Measurements from ENCODE around the gene GPR62. TPM values are rescaled to one million over a fixed set of nuclear protein-coding genes. Genes with fewer than 3 reads are reported as not detected.
A peak's percentile ranks its signal among the peaks of the same experiment; 100 is the strongest.

Gene GPR62
- total RNA-seq, 2 donors from 2014 or later: not detected

DNA sequence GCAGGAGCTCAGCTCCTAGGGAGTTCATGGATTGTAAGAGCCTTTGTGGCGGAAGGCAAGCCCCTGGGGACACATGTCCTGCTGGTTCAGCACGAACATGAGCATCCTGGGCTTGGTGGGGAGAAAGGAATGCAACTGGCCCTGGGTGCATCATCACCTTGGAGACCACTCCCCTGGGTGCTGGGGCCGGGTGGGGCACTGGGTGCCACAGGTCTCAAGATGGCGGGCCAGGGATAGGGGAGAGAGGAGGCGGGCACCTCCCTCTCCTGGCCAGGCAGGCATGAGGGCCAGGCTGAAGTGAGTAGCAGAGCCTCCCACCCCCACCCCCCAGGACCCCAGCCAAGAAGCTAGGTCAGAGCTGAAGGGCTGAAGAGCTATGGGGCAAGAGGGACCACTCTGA is 11.3 kb downstream of the GPR62 start:
- H3K27me3 Mint-ChIP-seq: no peaks in the 10 kb centered on the region
- no peak overlapping the region for H3K27ac Mint-ChIP-seq
- H3K36me3 Mint-ChIP-seq (ENCODE audit: low read depth): peaks cover 5% of the 10 kb centered on the region
- DNase-seq (no peak), ATAC-seq (no peak)
- H3K9me3 ChIP-seq (ENCODE audit: control insufficient read depth, low read length, poor library complexity, severe bottlenecking): no peaks in the 10 kb centered on the region
- H3K4me3 Mint-ChIP-seq: peak overlapping the region; percentile 83
- peaks cover 27% of the 10 kb centered on the region for H3K4me1 Mint-ChIP-seq

DNA sequence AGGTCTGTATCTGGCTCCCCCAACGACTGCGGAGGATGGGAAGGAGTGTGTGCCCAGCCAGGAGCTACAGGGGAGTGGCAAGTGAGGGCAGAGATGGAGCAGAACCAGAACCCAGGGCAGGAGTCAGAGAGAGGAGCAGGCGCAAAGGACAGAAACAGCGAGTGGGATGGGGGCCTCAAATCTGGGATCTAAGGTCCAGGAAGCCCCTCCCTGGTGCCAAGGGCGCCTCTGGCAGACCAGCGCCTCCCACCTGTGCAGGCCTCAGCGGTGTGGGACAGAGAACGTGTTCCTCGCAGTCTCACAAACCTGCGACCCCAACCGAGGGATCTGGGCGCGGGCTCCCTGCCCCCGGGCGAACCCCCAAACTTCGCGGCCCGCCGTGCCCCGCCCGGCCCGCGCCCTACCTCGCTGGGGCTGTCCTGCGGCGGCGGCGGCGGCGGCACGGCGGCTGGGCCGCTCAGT is 11.8 kb downstream of the GPR62 start:
- H3K9me3 ChIP-seq (ENCODE audit: control insufficient read depth, low read length, poor library complexity, severe bottlenecking): no peaks in the 10 kb centered on the region
- no peaks in the 10 kb centered on the region for H3K27me3 Mint-ChIP-seq
- H3K27ac Mint-ChIP-seq: no peak overlapping the region
- H3K4me3 Mint-ChIP-seq: peak overlapping the region; percentile 83
- DNase-seq (no peak), ATAC-seq (peak; percentile 76)
- peaks cover 5% of the 10 kb centered on the region for H3K36me3 Mint-ChIP-seq (ENCODE audit: low read depth)
- peaks cover 27% of the 10 kb centered on the region for H3K4me1 Mint-ChIP-seq

DNA sequence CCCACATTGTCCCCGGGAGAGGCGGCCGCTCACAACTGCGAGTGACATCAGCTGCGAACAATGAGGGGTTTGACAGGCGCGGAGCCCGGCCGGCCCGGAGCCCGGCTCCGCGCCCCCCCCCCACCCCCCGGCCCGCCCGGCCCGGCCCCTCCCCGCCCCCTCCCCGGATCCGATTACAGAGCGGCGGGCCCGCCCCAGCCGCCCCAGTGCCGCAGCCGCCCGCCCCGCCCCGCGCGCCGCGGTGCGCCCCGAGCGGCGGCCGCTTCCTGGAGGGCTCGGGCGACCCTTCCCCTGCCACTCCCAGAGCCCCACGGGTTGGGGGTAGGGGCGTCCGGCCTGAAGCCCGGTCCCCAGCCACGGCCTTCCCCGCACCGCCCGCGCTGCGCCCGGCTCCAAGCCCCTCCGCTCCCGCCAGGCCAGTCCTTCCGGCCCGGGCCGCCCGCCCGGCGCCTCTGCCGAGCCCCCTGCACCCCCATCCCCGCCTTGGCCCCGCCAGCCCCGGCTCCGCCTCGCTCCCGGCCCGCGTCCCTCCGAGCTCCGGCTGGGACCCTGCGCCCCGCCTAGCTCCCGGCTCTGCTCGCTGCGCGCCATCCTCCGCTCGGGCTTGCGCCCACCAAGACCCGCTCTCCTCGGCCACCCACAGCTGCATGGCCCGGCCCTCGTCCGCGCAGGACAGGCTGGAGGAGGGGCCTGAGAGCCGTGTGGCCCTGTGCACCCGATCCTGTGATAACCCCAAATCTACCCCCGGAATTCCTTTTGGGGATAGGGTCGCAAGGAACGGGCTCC is 12.4 kb downstream of the GPR62 start, which contains the start of gene PCBP4:
Gene PCBP4 (minus strand): TSS at position 71 of the 786 bp plus-strand sequence. CDS start 6,214 bp downstream, outside the sequence.
- Mint-ChIP-seq H3K36me3 (ENCODE audit: low read depth) (peaks cover 5% of the 10 kb centered on the region), H3K27ac (peak within 1 kb of the TSS; percentile 56), H3K4me1 (peaks cover 27% of the 10 kb centered on the region), H3K27me3 (no peaks in the 10 kb centered on the region), H3K4me3 (peak within 1 kb of the TSS; percentile 94)
- DNase-seq (peak in 2 of 3 donors; percentile 44 to 57), ATAC-seq (peak; percentile 78)
- no peaks in the 10 kb centered on the region for H3K9me3 ChIP-seq (ENCODE audit: control insufficient read depth, low read length, poor library complexity, severe bottlenecking)

DNA sequence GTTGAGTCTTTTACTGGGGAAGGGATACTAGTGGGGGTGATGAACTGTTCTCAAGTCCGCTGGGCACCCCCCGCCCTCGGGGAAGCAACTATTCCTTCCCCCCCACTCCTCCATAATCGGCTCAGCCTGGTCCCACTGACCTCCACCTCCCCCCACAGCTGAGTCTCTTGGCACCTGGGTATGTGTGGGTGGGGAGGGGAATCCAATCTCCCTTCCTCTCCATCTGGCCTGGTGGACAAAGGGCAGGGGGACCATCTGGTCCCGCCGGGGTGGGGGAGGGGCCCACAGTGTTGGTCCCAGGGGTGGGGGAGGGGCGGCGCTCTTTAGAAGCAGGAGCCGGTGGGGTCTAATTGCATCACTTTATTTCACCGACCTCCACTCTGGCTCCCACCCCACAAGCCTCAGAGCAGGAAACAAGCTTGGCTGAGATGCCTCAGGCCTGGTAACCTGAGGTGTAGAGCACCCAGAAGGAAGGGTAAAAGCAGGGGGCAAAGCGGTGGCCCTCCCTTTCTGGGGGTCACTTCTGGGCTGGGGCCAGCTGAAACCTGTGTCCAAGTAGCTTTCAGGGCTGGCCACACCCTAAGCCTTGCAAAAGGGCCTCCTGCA is 13.1 kb downstream of the GPR62 start:
- peak overlapping the region; percentile 56 for H3K27ac Mint-ChIP-seq
- DNase-seq: no peak
- peaks cover 27% of the 10 kb centered on the region for H3K4me1 Mint-ChIP-seq
- H3K27me3 Mint-ChIP-seq: no peaks in the 10 kb centered on the region
- peak overlapping the region; percentile 94 for H3K4me3 Mint-ChIP-seq
- H3K9me3 ChIP-seq (ENCODE audit: control insufficient read depth, low read length, poor library complexity, severe bottlenecking): no peaks in the 10 kb centered on the region
- no peak for ATAC-seq
- H3K36me3 Mint-ChIP-seq (ENCODE audit: low read depth): peaks cover 5% of the 10 kb centered on the region

DNA sequence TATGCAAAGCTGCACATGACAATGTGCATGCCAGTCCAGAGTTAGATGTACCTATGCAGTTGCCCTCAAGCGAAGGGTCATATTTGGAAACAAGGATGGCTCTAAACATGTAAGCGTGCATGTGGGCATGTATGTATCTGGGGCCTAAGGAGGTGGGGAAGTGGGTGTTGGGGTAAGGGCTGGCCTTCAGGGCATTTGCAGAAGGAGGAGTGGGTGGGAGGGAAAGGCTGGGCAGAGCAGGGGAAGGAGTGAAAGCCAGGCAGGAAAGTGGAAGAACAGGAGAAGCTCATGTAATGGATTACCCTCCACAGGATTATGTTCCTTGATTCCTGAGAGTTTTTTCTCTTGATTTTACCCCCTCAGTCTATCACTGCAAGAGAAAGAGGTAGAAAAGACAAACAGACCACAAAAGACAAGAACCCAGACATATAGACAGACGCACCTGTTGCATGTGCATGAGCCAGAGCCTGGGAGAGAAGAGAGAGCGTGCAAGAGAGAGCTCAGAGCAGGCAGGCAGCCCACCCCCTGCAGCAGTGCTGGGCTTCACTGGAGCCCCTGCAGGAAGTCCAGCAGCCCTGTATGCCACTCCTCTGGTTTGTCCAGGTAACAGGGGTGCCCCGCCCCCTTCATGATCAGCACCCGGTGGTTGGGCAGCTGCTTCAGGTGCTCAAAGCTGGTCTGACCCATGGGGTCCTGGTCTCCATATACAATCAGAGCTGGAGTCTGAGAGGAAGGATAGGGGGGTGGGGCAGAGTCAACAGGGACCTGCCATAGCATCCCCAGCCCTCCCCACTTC is 13.9 kb downstream of the GPR62 start:
- H3K4me1 Mint-ChIP-seq: peaks cover 33% of the 10 kb centered on the region
- H3K36me3 Mint-ChIP-seq (ENCODE audit: low read depth): peaks cover 5% of the 10 kb centered on the region
- peak overlapping the region; percentile 80 for H3K4me3 Mint-ChIP-seq
- no peak for ATAC-seq
- H3K27me3 Mint-ChIP-seq: no peaks in the 10 kb centered on the region
- DNase-seq: no peak
- H3K27ac Mint-ChIP-seq: peak overlapping the region; percentile 56
- no peaks in the 10 kb centered on the region for H3K9me3 ChIP-seq (ENCODE audit: control insufficient read depth, low read length, poor library complexity, severe bottlenecking)

DNA sequence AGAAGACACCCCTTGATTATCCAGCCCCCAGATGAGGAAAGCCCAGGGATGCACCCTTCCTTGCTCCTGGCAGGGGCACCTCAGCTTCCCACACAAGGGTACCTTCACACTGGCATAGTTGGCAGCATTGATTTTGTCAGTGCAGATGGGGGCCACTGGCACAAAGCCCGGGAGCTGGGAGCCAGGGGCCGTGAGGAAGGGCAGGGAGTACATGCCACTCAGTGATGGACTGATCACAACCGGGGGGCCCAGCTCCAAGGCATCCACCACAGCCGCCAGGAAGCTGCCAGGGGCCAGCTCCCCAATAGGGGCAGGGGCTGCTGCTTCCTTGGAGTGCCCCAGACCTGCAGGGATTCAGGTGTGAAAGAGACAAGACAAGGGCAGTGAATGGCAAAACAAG is 14.7 kb downstream of the GPR62 start:
- no peak for DNase-seq
- H3K4me1 Mint-ChIP-seq: peaks cover 39% of the 10 kb centered on the region
- H3K27ac Mint-ChIP-seq: peak overlapping the region; percentile 24
- no peak for ATAC-seq
- no peaks in the 10 kb centered on the region for H3K27me3 Mint-ChIP-seq
- H3K36me3 Mint-ChIP-seq (ENCODE audit: low read depth): peaks cover 5% of the 10 kb centered on the region
- no peak overlapping the region for H3K4me3 Mint-ChIP-seq
- H3K9me3 ChIP-seq (ENCODE audit: control insufficient read depth, low read length, poor library complexity, severe bottlenecking): no peaks in the 10 kb centered on the region

DNA sequence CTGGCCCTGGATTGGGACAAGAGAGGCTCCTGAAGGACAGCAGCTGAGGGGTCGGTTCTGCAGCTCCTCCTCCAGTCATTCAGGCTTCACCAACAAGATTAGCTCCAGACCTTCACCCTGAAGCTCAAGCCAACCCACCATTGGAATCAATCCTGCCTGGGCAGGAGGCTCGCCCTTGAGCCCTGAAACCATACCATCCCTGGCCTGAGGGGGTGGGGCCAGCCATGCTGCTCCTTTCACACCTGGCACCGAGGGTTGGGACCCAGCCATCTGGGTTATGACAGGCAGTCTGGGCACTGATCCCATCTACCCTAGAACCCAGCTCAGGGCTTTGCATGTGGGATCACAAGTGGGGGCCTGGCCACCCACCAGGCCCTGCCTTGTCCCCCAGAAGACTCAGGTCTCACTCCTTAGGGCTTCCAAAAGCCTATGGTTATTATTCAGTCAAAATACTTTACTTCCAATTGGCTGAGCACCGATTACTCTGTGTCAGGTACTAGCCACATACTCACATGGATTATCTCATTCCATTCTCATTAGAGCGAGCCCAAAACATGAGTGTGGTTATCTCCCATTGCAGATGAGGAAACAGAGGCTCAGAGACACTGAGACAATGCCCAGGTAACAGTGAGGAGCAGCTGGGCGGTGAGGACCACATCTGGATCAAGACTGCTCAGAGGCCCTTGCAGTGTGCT is 15.6 kb downstream of the GPR62 start:
- Mint-ChIP-seq H3K27me3 (no peaks in the 10 kb centered on the region), H3K4me1 (peaks cover 36% of the 10 kb centered on the region), H3K36me3 (ENCODE audit: low read depth) (peaks cover 6% of the 10 kb centered on the region), H3K27ac (peak overlapping the region; percentile 9), H3K4me3 (no peak overlapping the region)
- no peak for DNase-seq
- H3K9me3 ChIP-seq (ENCODE audit: control insufficient read depth, low read length, poor library complexity, severe bottlenecking): no peaks in the 10 kb centered on the region
- no peak for ATAC-seq

DNA sequence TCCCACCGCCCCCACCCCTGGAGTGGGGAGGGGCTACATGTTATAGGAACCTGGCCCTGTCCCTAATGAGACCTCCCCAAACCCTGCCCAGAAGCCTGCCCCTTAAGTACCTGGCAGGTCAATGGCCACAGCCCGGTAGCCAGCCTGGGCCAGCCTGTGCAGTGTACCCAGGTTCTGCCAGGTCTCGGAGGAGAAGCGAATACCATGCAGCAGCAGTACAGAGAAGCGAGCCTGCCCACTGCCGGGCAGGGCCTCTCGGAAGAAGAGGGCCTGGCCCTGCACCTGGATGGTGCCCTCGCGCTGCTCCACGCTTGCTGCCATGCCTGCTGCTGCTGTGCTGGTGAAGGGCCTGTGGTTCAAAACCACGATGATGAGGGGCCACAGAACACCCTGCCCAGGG is 16.2 kb downstream of the GPR62 start:
- DNase-seq: no peak
- H3K4me3 Mint-ChIP-seq: no peak overlapping the region
- H3K36me3 Mint-ChIP-seq (ENCODE audit: low read depth): peaks cover 6% of the 10 kb centered on the region
- H3K27me3 Mint-ChIP-seq: no peaks in the 10 kb centered on the region
- peaks cover 34% of the 10 kb centered on the region for H3K4me1 Mint-ChIP-seq
- no peak overlapping the region for H3K27ac Mint-ChIP-seq
- H3K9me3 ChIP-seq (ENCODE audit: control insufficient read depth, low read length, poor library complexity, severe bottlenecking): no peaks in the 10 kb centered on the region
- ATAC-seq: no peak

DNA sequence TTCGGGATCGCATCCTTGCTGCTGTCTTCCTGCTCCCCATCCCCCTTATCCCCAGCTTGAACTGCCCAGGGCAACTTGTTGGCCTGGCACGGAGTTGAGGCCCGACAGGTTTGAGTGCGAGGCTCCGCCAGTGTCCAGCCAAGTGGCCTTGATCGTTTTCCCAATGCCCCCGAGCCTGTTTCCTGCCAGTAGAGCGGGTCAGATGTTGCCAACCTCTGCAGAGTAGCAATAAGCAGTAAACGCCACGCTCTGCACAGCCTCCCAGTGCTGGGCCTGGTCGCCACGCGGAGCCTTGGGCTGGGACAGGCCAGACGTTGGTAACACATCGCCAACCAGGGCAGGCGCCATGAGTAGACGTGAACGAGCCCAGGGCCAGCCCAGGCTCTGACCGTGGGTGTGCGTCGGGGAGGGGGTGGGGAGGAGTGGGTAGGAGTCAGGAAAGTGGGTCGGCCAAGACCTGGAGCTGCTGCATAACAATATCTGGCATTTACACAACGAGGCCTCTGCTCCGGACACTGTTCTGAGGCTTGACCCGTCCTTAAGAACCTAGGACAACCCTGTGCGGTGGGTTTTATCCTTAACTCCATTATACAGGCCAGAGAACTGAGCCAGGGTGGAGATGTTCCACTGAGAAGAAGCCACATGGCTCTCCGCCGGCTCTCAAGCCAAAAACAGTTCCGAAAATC is 19.2 kb downstream of the GPR62 start:
- H3K27ac Mint-ChIP-seq: peak overlapping the region; percentile 96
- peaks cover 30% of the 10 kb centered on the region for H3K4me1 Mint-ChIP-seq
- ATAC-seq (peak; percentile 11), DNase-seq (no peak)
- H3K9me3 ChIP-seq (ENCODE audit: control insufficient read depth, low read length, poor library complexity, severe bottlenecking): no peaks in the 10 kb centered on the region
- H3K27me3 Mint-ChIP-seq: no peaks in the 10 kb centered on the region
- peaks cover 3% of the 10 kb centered on the region for H3K36me3 Mint-ChIP-seq (ENCODE audit: low read depth)
- H3K4me3 Mint-ChIP-seq: peak overlapping the region; percentile 100

DNA sequence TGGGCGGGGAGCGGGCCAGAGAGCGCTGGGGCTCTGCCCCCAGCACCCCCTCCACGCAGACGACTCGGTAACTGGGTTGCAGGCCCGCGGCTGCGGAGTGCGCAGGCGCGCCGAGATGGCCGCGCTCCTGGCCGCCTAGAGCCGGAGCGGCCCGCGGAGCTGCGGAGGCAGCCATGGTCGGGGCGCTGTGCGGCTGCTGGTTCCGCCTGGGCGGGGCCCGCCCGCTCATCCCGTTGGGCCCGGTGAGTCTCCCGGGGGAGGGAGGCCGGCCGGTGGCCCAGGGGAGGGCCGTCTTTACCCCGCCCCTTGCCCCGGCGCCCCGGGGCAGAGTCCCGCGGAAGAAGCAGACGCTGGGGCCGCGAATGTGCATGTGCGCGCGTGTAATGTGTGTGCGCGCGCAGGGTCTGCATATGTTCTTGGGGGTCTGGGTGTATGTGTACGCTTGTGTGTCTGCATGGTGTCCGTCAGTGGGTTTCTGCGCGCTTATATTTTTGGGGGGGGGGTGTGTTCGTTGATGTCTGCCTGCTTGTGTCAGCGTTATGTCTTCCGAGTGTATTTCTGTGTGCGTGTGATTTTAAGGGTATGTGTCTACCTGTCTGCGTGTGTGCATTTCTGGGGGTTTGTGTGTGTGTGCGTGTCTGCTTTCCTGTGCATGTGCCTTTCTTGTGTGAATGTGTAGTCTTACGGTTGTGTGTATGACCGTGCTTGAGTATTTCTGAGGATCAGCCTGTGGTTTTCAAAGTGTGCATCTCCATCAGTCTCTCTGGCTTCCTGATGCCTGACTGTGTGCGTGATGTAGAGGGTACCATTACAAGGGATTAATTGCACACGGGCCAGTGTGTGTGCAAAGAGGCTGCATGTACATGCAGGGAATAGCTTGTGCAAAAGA is 20.0 kb downstream of the GPR62 start, which contains the start of gene ABHD14A:
Gene ABHD14A (plus strand): TSS at position 102 of the 889 bp plus-strand sequence. CDS start 72 bp downstream, at position 174.
- DNase-seq: peak; percentile 60 to 79 (median 77)
- H3K9me3 ChIP-seq (ENCODE audit: control insufficient read depth, low read length, poor library complexity, severe bottlenecking): no peaks in the 10 kb centered on the region
- peak within 1 kb of the TSS; percentile 96 for H3K27ac Mint-ChIP-seq
- peak within 1 kb of the TSS; percentile 100 for H3K4me3 Mint-ChIP-seq
- H3K4me1 Mint-ChIP-seq: peaks cover 30% of the 10 kb centered on the region
- peaks cover 3% of the 10 kb centered on the region for H3K36me3 Mint-ChIP-seq (ENCODE audit: low read depth)
- ATAC-seq: peak; percentile 76
- H3K27me3 Mint-ChIP-seq: no peaks in the 10 kb centered on the region

DNA sequence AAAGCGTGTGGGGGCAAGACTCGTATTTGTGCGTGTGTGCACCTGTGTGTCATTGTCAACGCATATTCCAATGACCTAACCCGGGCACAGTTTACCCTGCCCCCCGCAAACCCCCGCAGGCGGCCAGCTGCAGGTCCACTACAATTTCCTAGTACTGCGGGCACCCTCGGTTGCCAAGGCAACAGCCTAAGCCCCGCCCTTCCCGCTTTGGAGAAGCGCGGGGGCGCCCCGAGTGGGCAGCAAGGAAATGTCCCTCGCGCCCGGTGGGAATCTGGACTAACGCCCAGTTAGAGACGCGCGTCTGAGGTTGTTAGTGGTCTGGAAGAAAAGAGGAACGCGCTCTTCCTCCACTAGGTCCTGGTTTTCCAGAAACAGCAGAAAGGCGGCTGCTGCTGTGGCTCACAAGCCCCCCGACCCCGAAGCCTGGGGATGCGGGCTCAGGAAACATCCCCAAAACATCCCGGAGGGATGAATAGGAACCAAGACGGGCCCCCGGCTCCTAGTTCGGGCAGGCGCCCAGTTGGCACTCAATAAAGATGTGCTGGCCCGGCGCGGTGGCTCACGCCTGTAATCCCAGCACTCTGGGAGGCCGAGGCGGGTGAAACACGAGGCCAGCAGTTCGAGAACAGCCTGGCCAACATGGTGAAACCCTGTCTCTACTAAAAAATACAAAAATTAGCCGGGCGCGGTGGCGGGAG is 20.8 kb downstream of the GPR62 start:
- DNase-seq (no peak), ATAC-seq (no peak)
- Mint-ChIP-seq H3K36me3 (ENCODE audit: low read depth) (peaks cover 3% of the 10 kb centered on the region), H3K4me1 (peaks cover 30% of the 10 kb centered on the region), H3K4me3 (peak overlapping the region; percentile 100), H3K27ac (peak overlapping the region; percentile 96), H3K27me3 (no peaks in the 10 kb centered on the region)
- H3K9me3 ChIP-seq (ENCODE audit: control insufficient read depth, low read length, poor library complexity, severe bottlenecking): no peaks in the 10 kb centered on the region

All from T-helper 17 cell (primary cell).